ENCODE measurements around the gene MCOLN1. TPM values are rescaled to one million over a fixed set of nuclear protein-coding genes. Genes with fewer than 3 reads are reported as not detected.

MCOLN1 gene
- total and polyA plus RNA-seq, 9 of the 15 experiments (the other 6 are each of a cell fraction or from before 2014, with no cell fraction given) = 0.25 to 15.4 (median 7.1) TPM

DNA sequence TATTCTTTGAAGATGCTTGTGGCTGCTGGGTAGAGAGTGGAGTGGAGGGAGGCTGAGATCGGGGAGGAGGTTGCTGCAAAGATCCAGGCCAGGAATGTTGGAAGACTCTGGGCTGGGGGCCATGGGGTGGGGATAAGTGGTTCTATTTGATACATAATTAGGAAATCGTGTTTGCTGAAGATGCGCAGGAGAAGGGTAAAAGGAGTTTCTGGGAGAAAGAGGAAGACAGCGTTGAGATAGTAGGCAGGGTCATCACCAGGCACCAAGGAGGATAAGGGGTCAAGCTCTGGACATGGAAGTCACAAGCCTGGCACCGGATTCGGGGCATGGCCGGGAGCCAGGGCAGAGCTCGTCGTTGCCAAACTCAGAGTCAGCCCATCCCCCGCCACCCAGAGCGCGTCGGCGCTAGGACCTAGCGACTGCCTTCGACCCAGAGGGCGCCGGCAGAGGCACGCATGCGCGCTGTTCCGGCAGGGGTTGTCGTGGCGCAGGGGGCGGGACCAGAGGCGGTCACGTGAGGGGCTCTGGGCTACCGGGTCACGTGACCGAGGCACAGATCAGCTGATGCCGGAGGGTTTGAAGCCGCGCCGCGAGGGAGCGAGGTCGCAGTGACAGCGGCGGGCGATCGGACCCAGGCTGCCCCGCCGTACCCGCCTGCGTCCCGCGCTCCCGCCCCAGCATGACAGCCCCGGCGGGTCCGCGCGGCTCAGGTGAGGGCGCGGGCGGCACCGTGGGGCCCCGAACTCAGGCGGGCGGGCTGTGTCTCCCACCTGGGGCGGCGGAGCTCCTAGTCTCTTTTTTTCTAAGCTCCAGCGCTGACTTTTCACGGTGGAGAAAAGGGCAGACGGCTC, at the start of gene MCOLN1 (continued):
- no peak for TF ChIP-seq ZBTB11 (CRISPR knock-in tag; IDR thresholded peaks at IDR 0.05)
- 0 out of 2 replicates have a peak, but pooled peaks have one; percentile 66 for TF ChIP-seq DNMT1 (IDR thresholded peaks at IDR 0.05)
- TF ChIP-seq ZNF511 (CRISPR knock-in tag; IDR thresholded peaks at IDR 0.05) = peak; percentile 82
- no peak for TF ChIP-seq SMAD2 (IDR thresholded peaks at IDR 0.05; ENCODE audit: low read depth, low read length)
- TF ChIP-seq, protein P1, sequence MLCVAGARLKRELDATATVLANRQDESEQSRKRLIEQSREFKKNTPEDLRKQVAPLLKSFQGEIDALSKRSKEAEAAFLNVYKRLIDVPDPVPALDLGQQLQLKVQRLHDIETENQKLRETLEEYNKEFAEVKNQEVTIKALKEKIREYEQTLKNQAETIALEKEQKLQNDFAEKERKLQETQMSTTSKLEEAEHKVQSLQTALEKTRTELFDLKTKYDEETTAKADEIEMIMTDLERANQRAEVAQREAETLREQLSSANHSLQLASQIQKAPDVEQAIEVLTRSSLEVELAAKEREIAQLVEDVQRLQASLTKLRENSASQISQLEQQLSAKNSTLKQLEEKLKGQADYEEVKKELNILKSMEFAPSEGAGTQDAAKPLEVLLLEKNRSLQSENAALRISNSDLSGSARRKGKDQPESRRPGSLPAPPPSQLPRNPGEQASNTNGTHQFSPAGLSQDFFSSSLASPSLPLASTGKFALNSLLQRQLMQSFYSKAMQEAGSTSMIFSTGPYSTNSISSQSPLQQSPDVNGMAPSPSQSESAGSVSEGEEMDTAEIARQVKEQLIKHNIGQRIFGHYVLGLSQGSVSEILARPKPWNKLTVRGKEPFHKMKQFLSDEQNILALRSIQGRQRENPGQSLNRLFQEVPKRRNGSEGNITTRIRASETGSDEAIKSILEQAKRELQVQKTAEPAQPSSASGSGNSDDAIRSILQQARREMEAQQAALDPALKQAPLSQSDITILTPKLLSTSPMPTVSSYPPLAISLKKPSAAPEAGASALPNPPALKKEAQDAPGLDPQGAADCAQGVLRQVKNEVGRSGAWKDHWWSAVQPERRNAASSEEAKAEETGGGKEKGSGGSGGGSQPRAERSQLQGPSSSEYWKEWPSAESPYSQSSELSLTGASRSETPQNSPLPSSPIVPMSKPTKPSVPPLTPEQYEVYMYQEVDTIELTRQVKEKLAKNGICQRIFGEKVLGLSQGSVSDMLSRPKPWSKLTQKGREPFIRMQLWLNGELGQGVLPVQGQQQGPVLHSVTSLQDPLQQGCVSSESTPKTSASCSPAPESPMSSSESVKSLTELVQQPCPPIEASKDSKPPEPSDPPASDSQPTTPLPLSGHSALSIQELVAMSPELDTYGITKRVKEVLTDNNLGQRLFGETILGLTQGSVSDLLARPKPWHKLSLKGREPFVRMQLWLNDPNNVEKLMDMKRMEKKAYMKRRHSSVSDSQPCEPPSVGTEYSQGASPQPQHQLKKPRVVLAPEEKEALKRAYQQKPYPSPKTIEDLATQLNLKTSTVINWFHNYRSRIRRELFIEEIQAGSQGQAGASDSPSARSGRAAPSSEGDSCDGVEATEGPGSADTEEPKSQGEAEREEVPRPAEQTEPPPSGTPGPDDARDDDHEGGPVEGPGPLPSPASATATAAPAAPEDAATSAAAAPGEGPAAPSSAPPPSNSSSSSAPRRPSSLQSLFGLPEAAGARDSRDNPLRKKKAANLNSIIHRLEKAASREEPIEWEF (CRISPR knock-in tag; IDR thresholded peaks at IDR 0.05) = no peak
- peak; percentile 88 for TF ChIP-seq FOS (IDR thresholded peaks at IDR 0.05; ENCODE audit: extremely low read depth, insufficient read length)
- peak; percentile 92 to 99 for TF ChIP-seq SIN3A (IDR thresholded peaks at IDR 0.05; ENCODE audit: borderline replicate concordance in 2 of 2, control insufficient read depth in 1 of 2, low read depth in 2 of 2, low read length in 2 of 2)
- no peak for TF ChIP-seq CBX2 (IDR thresholded peaks at IDR 0.05; ENCODE audit: insufficient read depth, low read length, poor library complexity, severe bottlenecking)
- TF ChIP-seq RBM17 (IDR thresholded peaks at IDR 0.05; ENCODE audit: borderline replicate concordance, low read depth, low read length) = no peak
- TF ChIP-seq LEF1 (IDR thresholded peaks at IDR 0.05) = 0 out of 2 replicates have a peak, but pooled peaks have one; percentile 32
- TF ChIP-seq HIVEP1 (CRISPR knock-in tag; IDR thresholded peaks at IDR 0.05) = no peak
- peak; percentile 50; the same call in 1 of the 2 replicates for TF ChIP-seq SMAD3 (CRISPR knock-in tag; conservative IDR thresholded peaks at IDR 0.05)
- no peak for TF ChIP-seq ZNF408 (CRISPR knock-in tag; IDR thresholded peaks at IDR 0.05; ENCODE audit: low read depth)
- peak; percentile 98 for TF ChIP-seq SAP30 (IDR thresholded peaks at IDR 0.05; ENCODE audit: borderline replicate concordance, insufficient read depth, low read depth, low read length, poor library complexity, severe bottlenecking)

Measured in K562 (cell line).